ENCODE data around the gene HYAL2. TPM values are rescaled to one million over a fixed set of nuclear protein-coding genes. Genes with fewer than 3 reads are reported as not detected.
A peak's percentile ranks its signal among the peaks of the same experiment; 100 is the strongest.
"Not testable (repeated sequence)": the region's sequence is repeated elsewhere in the genome, so short reads cannot be mapped to it uniquely, and the experiment has no call there.

Gene HYAL2
- total RNA-seq, 1 donor from 2014 or later = 16.3 TPM

DNA sequence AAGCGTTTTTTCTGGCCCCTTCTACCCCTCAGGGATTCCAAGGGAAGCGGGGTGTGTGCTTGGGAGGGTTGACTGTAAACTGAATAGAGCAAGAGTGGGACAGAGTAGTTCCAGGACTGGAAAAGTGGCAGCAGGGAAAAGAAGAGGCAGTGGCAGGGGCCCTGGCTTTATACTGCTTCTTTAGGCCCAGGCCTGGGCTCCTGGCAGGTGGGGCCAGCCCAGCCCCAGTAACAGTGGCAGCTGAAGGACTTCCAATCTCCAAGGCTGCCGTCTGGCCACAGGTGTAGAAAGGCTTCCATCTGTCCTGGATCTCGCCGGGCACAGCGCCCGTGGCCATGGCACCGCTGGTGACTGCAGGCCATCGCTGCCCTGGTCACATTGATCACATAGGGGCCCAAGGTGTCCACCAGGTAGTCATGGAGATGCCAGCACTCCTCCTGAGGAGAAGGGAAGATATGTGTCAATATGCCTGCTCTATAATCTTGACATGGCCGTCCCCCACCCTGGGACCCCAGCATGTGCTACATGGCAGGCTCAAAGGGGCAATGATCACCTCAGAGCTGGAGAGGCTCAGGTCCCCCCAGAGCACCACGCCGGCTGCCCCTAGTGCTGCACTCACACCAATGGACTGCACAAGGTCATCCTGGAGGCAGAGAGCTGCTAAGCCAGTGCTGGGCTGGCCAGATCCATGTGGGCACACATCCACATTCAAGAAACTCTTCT is 29.3 kb downstream of the HYAL2 start:
- H3K9me3 Mint-ChIP-seq = no peaks in the 10 kb centered on the region
- H3K4me1 Mint-ChIP-seq = peaks cover 16% of the 10 kb centered on the region
- H3K4me3 Mint-ChIP-seq = peak overlapping the region; percentile 94
- H3K36me3 Mint-ChIP-seq (ENCODE audit: low read depth) = peaks cover 28% of the 10 kb centered on the region
- H3K27me3 Mint-ChIP-seq = no peaks in the 10 kb centered on the region
- DNase-seq = no peak
- peak overlapping the region; percentile 96 for H3K27ac Mint-ChIP-seq
- intact Hi-C loops (cut with micrococcal nuclease) = loop anchor here (10.0 kb wide), 1 partner anchor 618 kb away; the partner anchor contains the start of gene APEH

DNA sequence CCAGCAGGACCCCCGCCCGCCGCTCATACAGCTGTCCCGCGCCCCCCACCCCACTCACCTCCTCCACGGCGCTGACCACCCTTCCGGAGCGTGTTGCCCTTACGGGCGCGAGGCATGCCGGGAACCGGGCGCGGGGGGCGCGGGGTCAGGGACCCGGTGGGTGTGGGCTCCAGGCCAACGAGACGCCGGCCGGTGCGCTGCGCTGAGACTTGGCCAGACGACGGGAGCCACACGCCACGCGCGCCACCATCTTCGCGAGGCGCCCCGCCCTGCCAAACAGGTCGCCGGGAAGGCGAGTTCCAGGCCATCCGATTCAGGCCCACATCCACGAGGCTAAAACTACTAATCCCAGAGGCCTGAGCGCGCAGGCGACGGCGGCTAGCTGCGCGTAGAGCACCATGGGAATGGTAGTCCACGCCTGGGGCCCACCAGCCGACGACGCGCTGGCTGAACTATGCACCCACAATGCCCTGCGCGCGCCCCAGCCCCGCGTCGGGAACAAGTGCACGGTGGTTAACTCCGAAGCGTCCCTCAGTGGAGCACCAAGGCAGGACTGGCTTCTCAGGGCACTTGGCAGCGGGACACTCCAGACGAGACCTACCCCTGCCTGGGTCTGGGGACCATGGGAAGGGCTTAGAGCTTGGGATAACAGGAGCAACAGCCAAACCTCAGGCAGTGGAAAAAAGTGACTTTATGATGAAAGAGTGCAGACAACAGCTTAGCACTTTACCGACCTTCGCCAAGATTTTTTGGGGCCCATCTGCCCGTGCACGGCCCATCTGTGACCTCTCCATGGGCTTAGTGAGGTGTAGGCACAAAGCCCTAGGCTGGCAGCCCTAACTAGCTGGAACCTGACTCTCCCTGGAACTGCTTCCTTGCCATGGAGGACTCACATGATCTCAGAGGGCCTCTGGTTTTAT is 30.1 kb downstream of the HYAL2 start, which contains the start of gene IFRD2:
TSS of gene IFRD2 (minus strand) at position 271 of the 920 bp plus-strand sequence. CDS start at position 116, 155 bp downstream.
- Mint-ChIP-seq H3K9me3 (no peaks in the 10 kb centered on the region), H3K4me1 (peaks cover 12% of the 10 kb centered on the region), H3K27me3 (no peaks in the 10 kb centered on the region), H3K27ac (peak within 1 kb of the TSS; percentile 96), H3K4me3 (peak within 1 kb of the TSS; percentile 94), H3K36me3 (ENCODE audit: low read depth) (peaks cover 33% of the 10 kb centered on the region)
- DNase-seq = peak; percentile 99
- intact Hi-C loops (cut with micrococcal nuclease) = loop anchor here (1.0 to 10.0 kb wide), 4 partner anchors 36 to 618 kb away; partner anchors contain the start of genes APEH, RBM5, TMEM115 and TUSC2

DNA sequence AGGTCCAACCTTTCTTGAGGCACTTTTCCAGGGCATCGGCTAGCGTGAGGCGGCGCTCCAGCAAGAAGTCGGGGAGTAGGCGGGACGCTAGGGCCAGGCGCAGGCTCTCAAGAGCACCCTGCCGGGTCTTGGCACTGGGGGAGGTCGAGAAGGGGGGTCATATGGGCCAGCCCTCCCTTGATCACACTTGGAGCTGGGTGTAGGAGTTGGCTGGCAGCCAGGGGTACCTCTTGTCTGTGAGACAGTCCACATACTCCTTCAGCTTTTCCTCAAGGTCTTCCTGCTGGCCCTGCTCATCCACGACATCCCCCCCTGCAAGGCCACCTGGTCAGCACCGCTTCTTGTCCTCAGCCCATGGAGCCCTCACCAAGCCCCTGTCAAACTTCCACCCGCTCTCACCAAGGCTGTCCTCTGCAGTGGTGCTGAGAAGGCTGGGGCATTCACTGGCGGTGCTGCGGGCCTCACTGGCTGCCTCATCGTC is 32.3 kb downstream of the HYAL2 start:
- H3K27me3 Mint-ChIP-seq = no peaks in the 10 kb centered on the region
- peak; percentile 59 for DNase-seq
- no peak overlapping the region for H3K27ac Mint-ChIP-seq
- H3K4me1 Mint-ChIP-seq = peaks cover 14% of the 10 kb centered on the region
- H3K9me3 Mint-ChIP-seq = no peaks in the 10 kb centered on the region
- peaks cover 40% of the 10 kb centered on the region for H3K36me3 Mint-ChIP-seq (ENCODE audit: low read depth)
- peak overlapping the region; percentile 94 for H3K4me3 Mint-ChIP-seq
- intact Hi-C loops (cut with micrococcal nuclease) = loop anchor here (10.0 kb wide), 1 partner anchor 615 kb away; the partner anchor contains the start of gene APEH

DNA sequence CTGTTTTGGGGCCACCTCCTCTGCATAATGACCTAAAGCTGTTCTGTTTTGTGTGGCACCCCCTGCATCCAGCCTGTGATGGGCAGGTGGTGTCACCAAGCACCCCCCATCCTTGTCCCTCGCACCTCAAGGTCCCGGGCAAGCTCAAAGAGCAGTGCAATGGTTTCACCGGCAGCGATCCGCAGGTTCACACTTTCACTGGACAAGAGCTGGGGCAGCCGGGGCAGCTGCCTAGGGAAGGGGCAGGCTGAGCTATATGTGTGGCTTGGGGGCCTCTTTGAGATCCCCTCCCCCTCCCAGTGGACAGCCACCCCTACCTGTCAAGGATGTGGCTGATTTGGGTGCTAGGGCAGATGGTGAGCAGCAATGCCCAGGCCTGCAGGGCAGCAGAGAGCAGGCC is 33.4 kb downstream of the HYAL2 start:
- Mint-ChIP-seq H3K27ac (no peak overlapping the region), H3K9me3 (no peaks in the 10 kb centered on the region), H3K27me3 (no peaks in the 10 kb centered on the region), H3K4me3 (peak overlapping the region; percentile 15), H3K36me3 (ENCODE audit: low read depth) (peaks cover 42% of the 10 kb centered on the region), H3K4me1 (peaks cover 14% of the 10 kb centered on the region)
- intact Hi-C loops (cut with micrococcal nuclease) = no loop called here
- no peak for DNase-seq

DNA sequence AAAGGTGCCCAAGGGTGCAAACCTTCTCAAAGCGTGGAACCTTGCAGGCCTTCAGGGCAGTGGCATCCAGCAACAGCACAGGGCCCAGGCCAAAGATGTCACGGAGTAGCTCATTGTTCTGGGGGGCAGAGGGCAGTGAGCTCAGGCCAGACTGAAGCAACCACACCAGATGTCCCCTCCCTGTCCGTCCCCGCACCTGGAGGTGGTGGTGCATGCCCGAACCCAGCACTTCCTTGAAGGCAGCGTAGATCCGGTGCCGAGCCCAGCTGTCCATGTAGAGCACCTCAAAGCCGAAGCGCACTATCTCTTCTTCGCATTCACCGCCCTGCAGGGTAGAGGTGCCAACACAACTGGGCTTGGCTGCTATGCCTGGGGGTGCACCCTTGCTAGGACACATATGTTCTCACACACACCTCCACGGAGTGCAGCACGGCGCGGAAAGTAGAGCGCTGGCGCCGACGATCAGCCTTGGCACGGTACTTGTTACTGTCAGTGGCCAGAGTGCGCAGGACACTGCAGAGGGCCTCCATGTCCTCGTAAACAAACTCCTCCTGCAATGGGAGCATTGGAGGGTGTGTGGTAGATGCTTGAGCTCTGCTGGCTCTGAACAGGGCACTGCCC is 34.0 kb downstream of the HYAL2 start:
- Mint-ChIP-seq H3K4me3 (no peak overlapping the region), H3K27me3 (no peaks in the 10 kb centered on the region), H3K4me1 (peaks cover 14% of the 10 kb centered on the region), H3K9me3 (no peaks in the 10 kb centered on the region), H3K27ac (no peak overlapping the region), H3K36me3 (ENCODE audit: low read depth) (peaks cover 42% of the 10 kb centered on the region)
- intact Hi-C loops (cut with micrococcal nuclease) = no loop called here
- DNase-seq = peak; percentile 55

DNA sequence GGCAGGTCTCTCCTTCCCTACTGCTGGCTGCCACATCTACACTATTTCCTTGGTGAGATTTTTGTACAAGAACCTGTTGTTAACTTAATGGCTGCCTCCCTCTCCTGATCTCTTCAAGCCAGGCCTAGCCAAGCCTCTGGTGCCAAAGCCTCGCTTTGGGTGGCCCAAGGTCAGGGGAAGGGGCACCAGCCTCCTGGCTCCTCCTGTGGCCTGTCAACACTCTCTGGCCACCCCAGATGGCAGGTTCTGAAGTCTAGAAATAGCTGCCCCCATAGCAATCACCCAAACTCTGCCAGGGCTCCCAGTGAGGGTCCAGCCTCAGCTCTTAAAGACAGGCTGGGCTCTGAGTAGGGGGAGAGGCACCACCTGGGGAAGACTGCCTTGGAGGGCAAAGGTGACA is 35.3 kb downstream of the HYAL2 start:
- no peak for DNase-seq
- Mint-ChIP-seq H3K9me3 (no peaks in the 10 kb centered on the region), H3K4me1 (peaks cover 7% of the 10 kb centered on the region), H3K36me3 (ENCODE audit: low read depth) (peaks cover 42% of the 10 kb centered on the region), H3K27ac (no peak overlapping the region), H3K27me3 (no peaks in the 10 kb centered on the region), H3K4me3 (no peak overlapping the region)
- intact Hi-C loops (cut with micrococcal nuclease) = no loop called here

DNA sequence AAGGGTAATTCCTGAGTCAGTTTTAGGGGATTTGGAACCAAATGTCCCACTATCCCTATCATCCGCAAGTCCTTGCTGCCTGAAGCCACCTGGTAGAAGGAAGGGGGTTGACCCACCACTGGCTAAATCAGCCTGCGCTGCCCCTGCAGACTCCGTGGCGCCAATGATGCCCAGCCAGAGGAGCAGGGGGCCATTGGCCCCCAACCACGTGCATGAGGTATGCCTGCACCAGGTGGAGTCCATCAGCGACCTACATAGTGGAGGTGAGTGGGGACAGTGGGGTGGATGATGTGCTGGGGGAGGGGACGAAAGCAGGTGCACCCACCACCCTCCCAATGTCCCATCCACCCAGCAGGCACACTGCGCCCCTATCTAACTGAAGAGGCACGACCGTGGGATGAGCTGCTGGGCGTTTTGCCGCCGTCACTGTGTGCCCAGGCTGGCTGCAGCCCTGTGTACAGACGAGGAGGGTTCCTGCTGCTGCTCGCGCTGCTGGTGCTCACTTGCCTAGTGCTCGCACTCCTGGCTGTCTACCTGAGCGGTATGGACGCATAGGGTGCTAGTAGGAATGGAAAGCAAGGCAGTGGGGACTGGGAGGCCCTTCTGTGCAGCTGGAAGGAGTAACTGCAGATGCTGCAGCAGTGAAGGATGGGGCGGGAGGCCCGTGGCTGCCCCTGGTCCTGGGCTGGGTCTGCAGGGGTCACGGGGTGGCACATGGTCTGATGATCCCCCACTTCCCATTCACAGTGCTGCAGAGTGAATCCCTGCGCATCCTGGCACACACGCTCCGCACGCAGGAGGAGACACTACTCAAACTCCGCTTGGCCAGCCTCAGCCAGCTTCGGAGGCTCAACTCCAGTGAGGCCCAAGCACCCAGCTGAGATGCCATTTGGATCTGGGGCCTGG is 36.0 kb downstream of the HYAL2 start:
- Mint-ChIP-seq H3K36me3 (ENCODE audit: low read depth) (peaks cover 42% of the 10 kb centered on the region), H3K4me3 (no peak overlapping the region), H3K27me3 (no peaks in the 10 kb centered on the region), H3K4me1 (peaks cover 7% of the 10 kb centered on the region), H3K27ac (no peak overlapping the region), H3K9me3 (no peaks in the 10 kb centered on the region)
- intact Hi-C loops (cut with micrococcal nuclease) = no loop called here
- DNase-seq = no peak

DNA sequence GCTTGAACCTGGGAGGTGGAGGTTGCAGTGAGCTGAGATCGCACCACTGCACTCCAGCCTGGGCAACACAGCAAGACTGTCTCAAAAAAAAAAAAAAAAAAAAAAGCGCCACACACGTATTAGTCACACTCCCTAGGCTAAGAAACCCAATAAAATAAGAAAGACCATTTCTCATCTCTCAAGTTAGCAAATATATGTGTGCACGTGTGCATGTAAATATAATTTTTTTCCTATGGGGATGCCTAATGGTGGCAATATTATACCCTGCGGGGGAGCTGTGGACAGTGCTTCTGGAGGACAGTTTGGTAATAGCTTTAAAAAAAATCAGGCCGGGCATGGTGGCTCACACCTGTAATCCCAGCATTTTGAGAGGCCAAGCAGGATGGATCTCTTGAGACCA is 38.4 kb downstream of the HYAL2 start:
- H3K4me1 Mint-ChIP-seq; DNase-seq; H3K9me3 Mint-ChIP-seq; intact Hi-C loops (cut with micrococcal nuclease); H3K27me3 Mint-ChIP-seq; H3K27ac Mint-ChIP-seq; H3K4me3 Mint-ChIP-seq: not testable (repeated sequence)
- peaks cover 23% of the 10 kb centered on the region for H3K36me3 Mint-ChIP-seq (ENCODE audit: low read depth)

DNA sequence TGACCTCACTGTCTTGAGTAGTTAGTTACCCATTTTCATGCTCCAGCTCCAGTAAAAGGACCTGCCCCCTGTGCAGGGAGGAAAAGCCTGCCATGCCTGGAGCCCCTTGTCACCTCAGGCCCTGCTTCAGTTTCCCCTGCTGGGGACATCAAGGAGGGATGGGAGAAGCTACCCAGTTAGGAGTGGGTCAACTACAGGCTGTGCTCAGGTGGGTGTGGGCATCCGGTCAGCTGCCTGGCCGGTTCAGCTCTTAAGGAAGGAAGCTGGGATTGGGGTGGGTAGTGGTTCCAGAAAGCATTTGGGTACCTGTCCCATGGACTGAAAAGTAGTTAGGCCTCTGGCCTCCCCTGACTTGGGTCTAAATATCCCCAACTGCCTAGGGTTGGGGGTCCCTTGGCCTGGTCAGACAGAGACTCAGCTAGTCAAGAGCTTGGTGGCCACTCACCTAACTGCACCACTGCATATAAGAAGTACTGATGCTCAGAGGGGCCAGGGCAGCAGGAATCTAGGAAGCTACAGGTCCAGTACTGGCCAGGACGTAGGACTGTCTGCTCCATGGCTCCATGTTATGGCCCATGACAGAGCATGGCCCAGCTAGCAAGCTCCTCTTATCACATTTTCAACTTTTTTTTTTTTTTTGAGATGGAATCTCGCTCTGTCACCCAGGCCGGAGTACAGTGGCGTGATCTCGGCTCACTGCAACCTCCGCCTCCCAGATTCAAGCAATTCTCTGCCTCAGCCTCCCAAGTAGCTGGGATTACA is 43.1 kb downstream of the HYAL2 start:
- H3K9me3 Mint-ChIP-seq = no peaks in the 10 kb centered on the region
- no peak overlapping the region for H3K4me3 Mint-ChIP-seq
- peaks cover under 1% of the 10 kb centered on the region for H3K36me3 Mint-ChIP-seq (ENCODE audit: low read depth)
- intact Hi-C loops (cut with micrococcal nuclease) = no loop called here
- DNase-seq = no peak
- peaks cover 28% of the 10 kb centered on the region for H3K27me3 Mint-ChIP-seq
- no peak overlapping the region for H3K27ac Mint-ChIP-seq
- H3K4me1 Mint-ChIP-seq = peaks cover 11% of the 10 kb centered on the region

DNA sequence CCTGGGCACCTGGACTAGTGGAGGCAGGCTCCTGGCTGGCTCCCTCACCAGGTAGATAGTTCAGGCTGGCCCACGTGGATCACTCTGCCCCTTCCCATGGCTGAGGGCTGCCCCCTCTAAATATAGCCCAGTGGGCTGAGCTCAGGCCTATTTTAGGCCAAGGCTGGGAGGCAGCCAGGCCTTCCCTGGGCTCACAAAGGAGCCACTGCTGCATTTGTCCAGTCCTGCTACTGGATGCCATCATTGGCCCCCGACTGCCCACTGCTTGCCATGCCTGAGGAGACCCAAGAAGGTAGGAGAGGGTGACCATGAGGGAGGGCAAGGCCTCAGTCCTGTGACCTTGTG is 43.7 kb downstream of the HYAL2 start, which contains the start of gene LSMEM2:
TSS of gene LSMEM2 (plus strand) at position 208 of the 345 bp plus-strand sequence. CDS start at position 235, 27 bp downstream.
- no peak within 1 kb of the TSS for H3K4me3 Mint-ChIP-seq
- no peaks in the 10 kb centered on the region for H3K36me3 Mint-ChIP-seq (ENCODE audit: low read depth)
- H3K27me3 Mint-ChIP-seq = peaks cover 34% of the 10 kb centered on the region
- H3K27ac Mint-ChIP-seq = no peak within 1 kb of the TSS
- H3K4me1 Mint-ChIP-seq = peaks cover 15% of the 10 kb centered on the region
- intact Hi-C loops (cut with micrococcal nuclease) = no loop called here
- DNase-seq = no peak
- no peaks in the 10 kb centered on the region for H3K9me3 Mint-ChIP-seq

DNA sequence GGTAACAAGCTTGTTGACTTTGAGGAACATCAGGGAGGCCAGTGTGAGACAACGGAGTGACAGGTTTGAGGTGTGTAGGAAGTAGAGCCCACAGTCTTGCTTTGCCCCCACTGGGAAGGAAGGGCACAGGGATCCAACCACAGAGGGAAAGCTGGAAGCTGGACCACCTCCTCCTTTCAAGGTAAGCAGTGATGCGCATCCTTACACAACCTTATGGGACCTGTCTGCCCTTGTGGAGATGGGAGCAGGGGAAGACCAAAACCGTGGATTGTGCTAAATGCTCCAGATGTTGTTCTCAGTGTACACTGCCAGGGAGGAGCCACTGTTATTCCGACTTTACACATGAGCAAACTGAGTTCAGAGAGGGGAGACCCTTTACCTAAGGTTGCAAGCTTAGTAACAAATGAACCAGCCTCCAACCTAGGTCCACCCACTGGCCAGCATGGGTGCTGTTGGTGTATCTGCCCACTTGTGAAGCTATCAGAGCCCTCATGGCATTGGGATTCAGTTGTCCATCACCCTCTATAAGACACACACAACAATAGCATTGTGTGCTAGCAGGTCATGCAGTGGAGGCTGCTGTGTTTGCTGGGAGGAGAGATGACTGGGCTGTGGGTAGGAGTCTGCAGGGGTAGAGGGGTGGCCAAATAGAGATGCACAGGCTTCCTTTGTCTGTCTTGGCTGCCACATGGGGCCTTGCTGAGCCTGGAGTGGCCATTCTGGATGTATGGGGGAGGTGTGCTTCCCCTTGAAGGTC is 44.2 kb downstream of the HYAL2 start:
- H3K27ac Mint-ChIP-seq = no peak overlapping the region
- peaks cover 16% of the 10 kb centered on the region for H3K4me1 Mint-ChIP-seq
- no peak for DNase-seq
- H3K9me3 Mint-ChIP-seq = no peaks in the 10 kb centered on the region
- peaks cover 34% of the 10 kb centered on the region for H3K27me3 Mint-ChIP-seq
- no peaks in the 10 kb centered on the region for H3K36me3 Mint-ChIP-seq (ENCODE audit: low read depth)
- intact Hi-C loops (cut with micrococcal nuclease) = no loop called here
- no peak overlapping the region for H3K4me3 Mint-ChIP-seq

DNA sequence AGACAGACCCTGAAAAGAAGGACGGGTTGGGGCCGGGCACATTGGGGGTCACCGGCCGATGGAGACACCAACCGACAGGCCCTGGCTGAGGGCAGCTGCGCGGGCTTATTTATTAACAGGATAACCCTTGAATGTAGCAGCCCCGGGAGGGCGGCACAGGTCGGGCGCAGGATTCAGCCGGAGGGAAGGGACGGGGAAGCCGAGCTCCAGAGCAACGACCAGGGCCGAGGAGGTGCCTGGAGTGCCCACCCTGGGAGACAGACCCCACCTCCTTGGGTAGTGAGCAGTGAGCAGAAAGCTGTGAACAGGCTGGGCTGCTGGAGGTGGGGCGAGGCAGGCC is 45.8 kb downstream of the HYAL2 start:
- Mint-ChIP-seq H3K4me1 (peaks cover 24% of the 10 kb centered on the region), H3K4me3 (no peak overlapping the region), H3K9me3 (no peaks in the 10 kb centered on the region), H3K27ac (no peak overlapping the region), H3K36me3 (ENCODE audit: low read depth) (no peaks in the 10 kb centered on the region), H3K27me3 (peaks cover 39% of the 10 kb centered on the region)
- DNase-seq = no peak
- intact Hi-C loops (cut with micrococcal nuclease) = no loop called here
